ENCODE results near the gene ZSWIM4. TPM values are rescaled to one million over a fixed set of nuclear protein-coding genes. Genes with fewer than 3 reads are reported as not detected.
A peak's percentile ranks its signal among the peaks of the same experiment; 100 is the strongest.

Gene ZSWIM4
- total and polyA plus RNA-seq, 4 donors: 2.9 to 10.5 (median 6.7) TPM

GRCh38 chr19:13819238-13819637, 24.0 kb downstream of the ZSWIM4 start:
- Histone ChIP-seq H3K4me1 (ENCODE audit: control insufficient read depth, insufficient read depth, low read length) (no peaks in the 10 kb centered on the region), H3K9me3 (ENCODE audit: control insufficient read depth, insufficient read depth, low read length) (no peaks in the 10 kb centered on the region), H3K36me3 (ENCODE audit: control insufficient read depth, insufficient read depth, low read length) (peaks cover 83% of the 10 kb centered on the region), H3K27me3 (ENCODE audit: control insufficient read depth, insufficient read depth, low read length) (no peaks in the 10 kb centered on the region), H3K27ac (ENCODE audit: low read depth, low read length) (no peak overlapping the region), H3K4me3 (ENCODE audit: low read depth, low read length) (no peak overlapping the region)
- WGBS (ENCODE audit: insufficient coverage): 96% methylated on average over 8 of the region's 11 CpGs
- DNase-seq (ENCODE audit: low read depth in 4 of 6, low spot score in 6 of 6): no peak

DNA sequence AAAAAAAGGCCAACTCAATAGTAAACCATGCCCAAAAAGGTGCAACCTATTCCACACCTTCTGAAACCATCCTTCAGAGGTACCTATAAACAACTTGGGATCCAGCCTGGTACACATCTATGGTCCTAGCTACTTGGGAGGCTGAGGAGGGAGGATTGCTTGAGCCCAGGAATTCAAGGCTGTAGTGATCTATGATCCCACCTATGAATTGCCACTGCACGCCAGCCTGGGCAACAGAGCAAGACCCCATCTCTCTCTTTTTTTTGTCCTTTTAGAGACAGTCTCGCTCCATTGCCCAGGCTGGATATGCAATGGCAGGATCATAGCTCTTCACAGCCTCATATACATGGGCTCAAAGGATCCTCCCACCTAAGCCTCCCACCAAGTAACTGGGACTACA, 26.0 kb downstream of the ZSWIM4 start:
- 100% methylated on average over 2 of the region's 2 CpGs for WGBS (ENCODE audit: insufficient coverage)
- Histone ChIP-seq H3K36me3 (ENCODE audit: control insufficient read depth, insufficient read depth, low read length) (peaks cover 90% of the 10 kb centered on the region), H3K4me1 (ENCODE audit: control insufficient read depth, insufficient read depth, low read length) (no peaks in the 10 kb centered on the region), H3K4me3 (ENCODE audit: low read depth, low read length) (no peak overlapping the region), H3K27me3 (ENCODE audit: control insufficient read depth, insufficient read depth, low read length) (no peaks in the 10 kb centered on the region), H3K9me3 (ENCODE audit: control insufficient read depth, insufficient read depth, low read length) (no peaks in the 10 kb centered on the region), H3K27ac (ENCODE audit: low read depth, low read length) (no peak overlapping the region)
- no peak for DNase-seq (ENCODE audit: low read depth in 4 of 6, low spot score in 6 of 6)

- Histone ChIP-seq H3K27ac (ENCODE audit: low read depth, low read length) (no peak overlapping the region), H3K27me3 (ENCODE audit: control insufficient read depth, insufficient read depth, low read length) (no peaks in the 10 kb centered on the region), H3K36me3 (ENCODE audit: control insufficient read depth, insufficient read depth, low read length) (peaks cover 89% of the 10 kb centered on the region), H3K4me3 (ENCODE audit: low read depth, low read length) (no peak overlapping the region), H3K4me1 (ENCODE audit: control insufficient read depth, insufficient read depth, low read length) (no peaks in the 10 kb centered on the region), H3K9me3 (ENCODE audit: control insufficient read depth, insufficient read depth, low read length) (no peaks in the 10 kb centered on the region)
- 83% methylated on average over 7 of the region's 8 CpGs for WGBS (ENCODE audit: insufficient coverage)
- no peak for DNase-seq (ENCODE audit: low read depth in 4 of 6, low spot score in 6 of 6)
Observed at GRCh38 chr19:13823256-13823655, 28.0 kb downstream of the ZSWIM4 start.

GRCh38 chr19:13823901-13824300, 28.7 kb downstream of the ZSWIM4 start:
- 80% methylated on average over 2 of the region's 2 CpGs for WGBS (ENCODE audit: insufficient coverage)

GRCh38 chr19:13824703-13825102, 29.5 kb downstream of the ZSWIM4 start:
- H3K27me3 ChIP-seq (ENCODE audit: control insufficient read depth, insufficient read depth, low read length): no peaks in the 10 kb centered on the region
- no peaks in the 10 kb centered on the region for H3K9me3 ChIP-seq (ENCODE audit: control insufficient read depth, insufficient read depth, low read length)
- DNase-seq (ENCODE audit: low read depth in 4 of 6, low spot score in 6 of 6): no peak
- H3K36me3 ChIP-seq (ENCODE audit: control insufficient read depth, insufficient read depth, low read length): peaks cover 89% of the 10 kb centered on the region
- H3K4me3 ChIP-seq (ENCODE audit: low read depth, low read length): no peak overlapping the region
- H3K27ac ChIP-seq (ENCODE audit: low read depth, low read length): no peak overlapping the region
- H3K4me1 ChIP-seq (ENCODE audit: control insufficient read depth, insufficient read depth, low read length): no peaks in the 10 kb centered on the region

More at GRCh38 chr19:13823901-13824300, 28.7 kb downstream of the ZSWIM4 start:
- no peak for DNase-seq (ENCODE audit: low read depth in 4 of 6, low spot score in 6 of 6)
- H3K4me1 ChIP-seq (ENCODE audit: control insufficient read depth, insufficient read depth, low read length): no peaks in the 10 kb centered on the region
- H3K27ac ChIP-seq (ENCODE audit: low read depth, low read length): no peak overlapping the region
- no peak overlapping the region for H3K4me3 ChIP-seq (ENCODE audit: low read depth, low read length)
- H3K36me3 ChIP-seq (ENCODE audit: control insufficient read depth, insufficient read depth, low read length): peaks cover 91% of the 10 kb centered on the region
- no peaks in the 10 kb centered on the region for H3K9me3 ChIP-seq (ENCODE audit: control insufficient read depth, insufficient read depth, low read length)
- no peaks in the 10 kb centered on the region for H3K27me3 ChIP-seq (ENCODE audit: control insufficient read depth, insufficient read depth, low read length)

- no peak overlapping the region for H3K27ac ChIP-seq (ENCODE audit: low read depth, low read length)
- H3K27me3 ChIP-seq (ENCODE audit: control insufficient read depth, insufficient read depth, low read length): no peaks in the 10 kb centered on the region
- H3K36me3 ChIP-seq (ENCODE audit: control insufficient read depth, insufficient read depth, low read length): peaks cover 89% of the 10 kb centered on the region
- 82% methylated on average over 30 of the region's 30 CpGs for WGBS (ENCODE audit: insufficient coverage)
- no peaks in the 10 kb centered on the region for H3K9me3 ChIP-seq (ENCODE audit: control insufficient read depth, insufficient read depth, low read length)
- no peak overlapping the region for H3K4me3 ChIP-seq (ENCODE audit: low read depth, low read length)
- peak in 1 of 6 donors; percentile 20 for DNase-seq (ENCODE audit: low read depth in 4 of 6, low spot score in 6 of 6)
- H3K4me1 ChIP-seq (ENCODE audit: control insufficient read depth, insufficient read depth, low read length): no peaks in the 10 kb centered on the region
Observed at GRCh38 chr19:13825489-13826441, 30.5 kb downstream of the ZSWIM4 start.

DNA sequence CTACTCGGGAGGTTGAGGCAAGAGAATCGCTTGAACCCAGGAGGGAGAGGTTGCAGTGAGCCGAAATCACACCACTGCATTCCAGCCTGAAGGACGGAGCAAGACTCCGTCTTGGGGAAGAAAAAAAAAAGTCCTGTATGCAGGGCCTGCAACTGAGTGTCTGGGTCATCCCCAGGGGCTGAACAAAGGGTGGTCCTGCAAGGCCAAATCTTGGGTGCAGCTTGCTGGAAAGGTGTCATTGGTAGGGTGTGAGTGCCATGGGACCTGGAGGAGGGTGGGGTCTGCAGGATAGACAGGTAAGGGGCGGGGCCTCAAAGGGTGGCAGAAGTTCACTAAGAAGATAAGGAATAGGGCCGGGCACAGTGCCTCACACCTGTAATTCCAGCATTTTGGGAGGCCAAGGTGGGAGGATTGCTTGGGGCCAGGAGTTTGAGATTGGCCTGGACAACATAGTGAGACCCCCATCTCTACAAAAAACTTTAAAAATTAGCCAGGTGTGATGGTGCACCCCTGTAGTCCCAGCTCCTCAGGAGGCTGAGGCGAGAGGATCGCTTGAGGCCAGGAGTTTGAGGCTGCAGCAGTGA, 31.5 kb downstream of the ZSWIM4 start:
- Histone ChIP-seq H3K27ac (ENCODE audit: low read depth, low read length) (no peak overlapping the region), H3K9me3 (ENCODE audit: control insufficient read depth, insufficient read depth, low read length) (no peaks in the 10 kb centered on the region), H3K36me3 (ENCODE audit: control insufficient read depth, insufficient read depth, low read length) (peaks cover 89% of the 10 kb centered on the region), H3K27me3 (ENCODE audit: control insufficient read depth, insufficient read depth, low read length) (no peaks in the 10 kb centered on the region), H3K4me3 (ENCODE audit: low read depth, low read length) (no peak overlapping the region), H3K4me1 (ENCODE audit: control insufficient read depth, insufficient read depth, low read length) (no peaks in the 10 kb centered on the region)
- 96% methylated on average over 7 of the region's 9 CpGs for WGBS (ENCODE audit: insufficient coverage)
- DNase-seq (ENCODE audit: low read depth in 4 of 6, low spot score in 6 of 6): no peak

GRCh38 chr19:13827656-13828055, 32.4 kb downstream of the ZSWIM4 start:
- no peak overlapping the region for H3K27ac ChIP-seq (ENCODE audit: low read depth, low read length)
- DNase-seq (ENCODE audit: low read depth in 4 of 6, low spot score in 6 of 6): no peak
- H3K36me3 ChIP-seq (ENCODE audit: control insufficient read depth, insufficient read depth, low read length): peaks cover 83% of the 10 kb centered on the region
- H3K4me1 ChIP-seq (ENCODE audit: control insufficient read depth, insufficient read depth, low read length): no peaks in the 10 kb centered on the region
- no peaks in the 10 kb centered on the region for H3K9me3 ChIP-seq (ENCODE audit: control insufficient read depth, insufficient read depth, low read length)
- no peaks in the 10 kb centered on the region for H3K27me3 ChIP-seq (ENCODE audit: control insufficient read depth, insufficient read depth, low read length)
- WGBS (ENCODE audit: insufficient coverage): 65% methylated on average over 4 of the region's 4 CpGs
- H3K4me3 ChIP-seq (ENCODE audit: low read depth, low read length): no peak overlapping the region

GRCh38 chr19:13830114-13830740, 35.0 kb downstream of the ZSWIM4 start:
- H3K36me3 ChIP-seq (ENCODE audit: control insufficient read depth, insufficient read depth, low read length): peaks cover 62% of the 10 kb centered on the region
- no peak overlapping the region for H3K4me3 ChIP-seq (ENCODE audit: low read depth, low read length)
- peaks cover 19% of the 10 kb centered on the region for H3K4me1 ChIP-seq (ENCODE audit: control insufficient read depth, insufficient read depth, low read length)
- H3K27ac ChIP-seq (ENCODE audit: low read depth, low read length): no peak overlapping the region
- no peaks in the 10 kb centered on the region for H3K9me3 ChIP-seq (ENCODE audit: control insufficient read depth, insufficient read depth, low read length)
- H3K27me3 ChIP-seq (ENCODE audit: control insufficient read depth, insufficient read depth, low read length): no peaks in the 10 kb centered on the region
- WGBS (ENCODE audit: insufficient coverage): 94% methylated on average over 45 of the region's 47 CpGs
- no peak for DNase-seq (ENCODE audit: low read depth in 4 of 6, low spot score in 6 of 6)
